Peyer's patch (tissue), 4 donors: ENCODE measurements around the gene VPS13C. TPM values are rescaled to one million over a fixed set of nuclear protein-coding genes. Genes with fewer than 3 reads are reported as not detected.

Experiments
- DNase-seq, 3 donors: peaks; one replicate each; pipeline ENCODE4 v3.0.0-alpha.2; 2017 to 2019
- H3K27ac ChIP-seq, 4 donors: fragments of 200-600 bp; sonication (generic); one replicate each; pipeline ENCODE4 v1.5.1; 2016 to 2019
- H3K27me3 ChIP-seq, 2 donors: fragments of 200-600 bp; sonication (generic); one replicate each; pipeline ENCODE4 v1.5.1; 2019
- H3K36me3 ChIP-seq, 3 donors: fragments of 200-600 bp; sonication (generic); one replicate each; pipeline ENCODE4 v1.5.1; 2016 to 2019
- H3K4me1 ChIP-seq, 4 donors: fragments of 200-600 bp; sonication (generic); one replicate each; pipeline ENCODE4 v1.5.1; 2016 to 2019
- H3K4me3 ChIP-seq, 4 donors: fragments of 200-600 bp; sonication (generic); 1 replicate in 3 of 4; 2 replicates in 1 of 4; pipeline ENCODE4 v1.5.1; 2016 to 2019; ENCODE audit warnings: mild to moderate bottlenecking in 1 of 4
- H3K9me3 ChIP-seq, 4 donors: fragments of 200-600 bp; sonication (generic); one replicate each; pipeline ENCODE4 v1.5.1; 2016 to 2019; ENCODE audit warnings: mild to moderate bottlenecking in 1 of 4
- POLR2A ChIP-seq, 2 donors: fragments of 450-650 bp; IDR thresholded peaks; one replicate each; pipeline ENCODE4 v1.5.1; 2017; ENCODE audit warnings: antibody characterized with exemption in 2 of 2, mild to moderate bottlenecking in 2 of 2, moderate library complexity in 2 of 2
- total RNA-seq, 4 donors: library from RNA; depleted of rRNA; stranded (reverse); fragments of >200 nt; gene quantifications; one replicate each; pipeline ENCODE4 v1.1.0, GENCODE V29; 2016
- TF ChIP-seq, protein P1 (sequence below), 6 experiments: fragments of 450-650 bp in 4 of 6; fragments of 200-600 bp in 2 of 6; sonication (generic) in 1 of 6; IDR thresholded peaks; one replicate each; pipeline ENCODE4 v1.5.1; 2017 to 2019; ENCODE audit warnings: antibody characterized with exemption in 6 of 6, mild to moderate bottlenecking in 3 of 6, moderate library complexity in 1 of 6

The VPS13C gene
- total RNA-seq, 4 donors from 2014 or later = 65.1 to 111 (median 70.4) TPM

DNA sequence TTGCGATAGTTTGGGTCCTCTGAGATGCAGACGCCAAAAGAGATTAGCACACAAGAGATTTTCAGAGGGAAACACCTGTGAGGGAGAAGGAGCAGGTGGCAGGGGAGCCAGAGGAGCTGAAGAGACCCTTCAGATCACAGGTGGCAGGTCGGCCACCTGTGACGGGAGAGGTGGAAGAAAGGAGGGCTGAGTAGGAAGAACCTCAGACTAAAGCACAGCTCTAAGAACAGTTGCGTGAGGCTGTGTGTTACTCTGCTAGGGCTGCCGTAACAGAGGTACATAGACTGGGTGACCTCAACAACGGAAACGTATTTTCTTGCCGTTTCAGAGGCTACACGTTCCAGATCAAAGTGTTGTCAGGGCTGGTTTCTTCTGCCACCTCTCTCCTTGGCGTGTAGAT is 45.0 kb upstream of the VPS13C start:
- H3K4me1 ChIP-seq = peaks cover 0 to 15% (median 0%) of the 10 kb centered on the region in 4 donors
- no peaks in the 10 kb centered on the region for H3K27me3 ChIP-seq
- no peaks in the 10 kb centered on the region for H3K9me3 ChIP-seq
- no peak for DNase-seq
- TF ChIP-seq, protein P1, sequence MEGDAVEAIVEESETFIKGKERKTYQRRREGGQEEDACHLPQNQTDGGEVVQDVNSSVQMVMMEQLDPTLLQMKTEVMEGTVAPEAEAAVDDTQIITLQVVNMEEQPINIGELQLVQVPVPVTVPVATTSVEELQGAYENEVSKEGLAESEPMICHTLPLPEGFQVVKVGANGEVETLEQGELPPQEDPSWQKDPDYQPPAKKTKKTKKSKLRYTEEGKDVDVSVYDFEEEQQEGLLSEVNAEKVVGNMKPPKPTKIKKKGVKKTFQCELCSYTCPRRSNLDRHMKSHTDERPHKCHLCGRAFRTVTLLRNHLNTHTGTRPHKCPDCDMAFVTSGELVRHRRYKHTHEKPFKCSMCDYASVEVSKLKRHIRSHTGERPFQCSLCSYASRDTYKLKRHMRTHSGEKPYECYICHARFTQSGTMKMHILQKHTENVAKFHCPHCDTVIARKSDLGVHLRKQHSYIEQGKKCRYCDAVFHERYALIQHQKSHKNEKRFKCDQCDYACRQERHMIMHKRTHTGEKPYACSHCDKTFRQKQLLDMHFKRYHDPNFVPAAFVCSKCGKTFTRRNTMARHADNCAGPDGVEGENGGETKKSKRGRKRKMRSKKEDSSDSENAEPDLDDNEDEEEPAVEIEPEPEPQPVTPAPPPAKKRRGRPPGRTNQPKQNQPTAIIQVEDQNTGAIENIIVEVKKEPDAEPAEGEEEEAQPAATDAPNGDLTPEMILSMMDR (IDR thresholded peaks at IDR 0.05) = no peak
- no peak for TF ChIP-seq POLR2A (IDR thresholded peaks at IDR 0.05)
- H3K36me3 ChIP-seq = no peaks in the 10 kb centered on the region
- H3K27ac ChIP-seq = no peak overlapping the region
- H3K4me3 ChIP-seq = no peak overlapping the region

- H3K4me1 ChIP-seq = peaks cover 0 to 10% (median 0%) of the 10 kb centered on the region in 4 donors
- H3K27me3 ChIP-seq = no peaks in the 10 kb centered on the region
- H3K27ac ChIP-seq = no peak overlapping the region
- TF ChIP-seq POLR2A (IDR thresholded peaks at IDR 0.05) = no peak
- TF ChIP-seq, protein P1 (IDR thresholded peaks at IDR 0.05) = no peak
- no peak for DNase-seq
- H3K36me3 ChIP-seq = no peaks in the 10 kb centered on the region
- no peaks in the 10 kb centered on the region for H3K9me3 ChIP-seq
- no peak overlapping the region for H3K4me3 ChIP-seq
These were observed 44.6 kb upstream of the VPS13C start for GRCh38 chr15:62104846-62105245.

DNA sequence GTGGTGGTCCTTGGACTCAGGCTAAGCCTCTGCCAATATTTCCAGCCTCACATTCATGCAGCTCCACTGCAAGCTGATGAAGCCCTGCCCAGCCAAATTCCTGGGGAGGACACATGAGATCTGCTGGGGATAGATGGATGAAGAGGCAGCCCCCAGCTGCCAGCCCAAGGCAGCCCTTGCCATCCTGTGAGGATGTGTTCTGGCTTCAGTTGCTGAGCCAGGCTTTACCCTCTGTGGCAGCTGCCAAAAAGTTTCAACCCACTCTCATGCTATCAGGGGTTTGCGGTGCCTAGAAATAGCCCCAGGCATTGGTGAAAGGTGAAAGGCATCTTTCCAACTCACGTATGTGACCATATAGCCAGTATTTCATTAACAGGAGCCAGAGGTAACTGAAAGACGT is 44.2 kb upstream of the VPS13C start:
- TF ChIP-seq, protein P1 (IDR thresholded peaks at IDR 0.05) = no peak
- TF ChIP-seq POLR2A (IDR thresholded peaks at IDR 0.05) = no peak
- no peak overlapping the region for H3K4me3 ChIP-seq

GRCh38 chr15:62103431-62103830 is 43.2 kb upstream of the VPS13C start:
- no peak overlapping the region for H3K27ac ChIP-seq
- peaks cover 0 to 8% (median 0%) of the 10 kb centered on the region in 4 donors for H3K4me1 ChIP-seq
- H3K4me3 ChIP-seq = no peak overlapping the region

More for the DNA sequence above, 44.2 kb upstream of the VPS13C start:
- no peaks in the 10 kb centered on the region for H3K9me3 ChIP-seq
- no peak overlapping the region for H3K27ac ChIP-seq
- no peak for DNase-seq
- no peaks in the 10 kb centered on the region for H3K27me3 ChIP-seq
- H3K4me1 ChIP-seq = peaks cover 0 to 8% (median 0%) of the 10 kb centered on the region in 4 donors
- H3K36me3 ChIP-seq = no peaks in the 10 kb centered on the region

DNA sequence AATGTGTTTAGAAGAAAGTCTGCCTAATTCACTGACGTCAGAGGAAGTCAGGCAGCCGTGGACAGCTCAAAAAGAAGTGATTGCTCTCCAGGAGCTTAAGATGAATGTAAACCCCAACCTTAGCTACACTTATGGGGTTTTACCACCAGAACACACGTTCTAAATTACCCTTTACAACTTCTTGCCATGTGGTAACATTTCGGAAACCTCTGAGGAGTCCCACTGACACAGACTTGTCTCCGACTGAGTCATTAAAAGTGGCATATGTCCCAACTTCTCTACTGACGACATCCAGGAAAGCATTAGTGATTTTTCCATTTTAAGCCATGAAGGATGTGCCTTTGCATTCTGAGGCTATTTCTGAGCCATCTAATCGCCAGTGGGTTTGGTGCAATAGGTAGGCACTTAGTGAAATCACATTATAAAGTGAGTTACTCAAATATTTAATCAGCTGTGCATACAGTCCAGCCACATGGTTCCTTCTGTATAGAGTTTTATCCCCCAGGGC is 38.9 kb upstream of the VPS13C start:
- Histone ChIP-seq H3K27ac (no peak overlapping the region), H3K4me3 (no peak overlapping the region), H3K4me1 (no peaks in the 10 kb centered on the region), H3K27me3 (no peaks in the 10 kb centered on the region), H3K9me3 (no peaks in the 10 kb centered on the region), H3K36me3 (no peaks in the 10 kb centered on the region)
- no peak for TF ChIP-seq POLR2A (IDR thresholded peaks at IDR 0.05)
- TF ChIP-seq, protein P1 (IDR thresholded peaks at IDR 0.05) = no peak
- no peak for DNase-seq

More at GRCh38 chr15:62103431-62103830, 43.2 kb upstream of the VPS13C start:
- H3K27me3 ChIP-seq = no peaks in the 10 kb centered on the region
- DNase-seq = no peak
- H3K36me3 ChIP-seq = no peaks in the 10 kb centered on the region
- TF ChIP-seq, protein P1 (IDR thresholded peaks at IDR 0.05) = no peak
- no peak for TF ChIP-seq POLR2A (IDR thresholded peaks at IDR 0.05)
- H3K9me3 ChIP-seq = no peaks in the 10 kb centered on the region

GRCh38 chr15:62094388-62094787 is 34.1 kb upstream of the VPS13C start:
- H3K27ac ChIP-seq = no peak overlapping the region
- H3K4me3 ChIP-seq = no peak overlapping the region
- no peak for TF ChIP-seq POLR2A (IDR thresholded peaks at IDR 0.05)
- TF ChIP-seq, protein P1 (IDR thresholded peaks at IDR 0.05) = no peak
- H3K4me1 ChIP-seq = no peaks in the 10 kb centered on the region
- no peaks in the 10 kb centered on the region for H3K27me3 ChIP-seq
- no peaks in the 10 kb centered on the region for H3K9me3 ChIP-seq
- DNase-seq = no peak
- no peaks in the 10 kb centered on the region for H3K36me3 ChIP-seq
